Islet precursor cell (in vitro differentiated cells): Measurements from ENCODE around the gene CCDC136.

Experiments used
- DNase-seq: peaks from one replicate; pipeline ENCODE4 v3.0.0-alpha.2; 2018

Gene CCDC136

DNA sequence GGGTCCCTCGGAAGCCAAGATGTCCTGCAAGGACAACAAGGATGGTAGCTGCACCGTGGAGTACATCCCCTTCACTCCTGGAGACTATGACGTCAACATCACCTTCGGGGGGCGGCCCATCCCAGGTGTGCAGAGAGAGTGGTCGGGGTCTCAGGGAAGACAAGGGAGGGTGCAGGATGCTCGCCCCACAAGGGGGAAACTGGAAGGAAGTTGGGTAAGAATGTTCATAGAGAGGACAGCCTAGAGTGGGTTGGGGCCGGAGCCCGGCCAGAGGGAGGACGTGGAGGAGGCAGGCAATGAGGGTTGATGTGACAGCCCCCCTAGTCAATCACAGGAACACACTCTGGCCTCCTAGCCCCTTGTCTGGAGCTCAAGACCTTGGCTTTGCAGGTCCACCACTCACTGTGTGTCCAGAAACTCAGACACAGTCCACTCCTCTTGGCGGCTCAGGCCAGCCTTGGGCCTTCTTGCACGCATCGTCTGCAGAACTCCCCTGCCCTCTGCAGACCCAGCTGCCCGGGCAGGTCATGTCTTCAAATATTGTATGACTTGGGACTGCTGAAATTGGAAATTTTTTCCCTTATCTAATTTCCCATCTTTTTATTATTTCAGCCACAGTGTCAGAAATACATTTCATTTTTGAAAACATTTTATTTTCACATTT is 55.1 kb downstream of the CCDC136 start:
- no peak for DNase-seq

DNA sequence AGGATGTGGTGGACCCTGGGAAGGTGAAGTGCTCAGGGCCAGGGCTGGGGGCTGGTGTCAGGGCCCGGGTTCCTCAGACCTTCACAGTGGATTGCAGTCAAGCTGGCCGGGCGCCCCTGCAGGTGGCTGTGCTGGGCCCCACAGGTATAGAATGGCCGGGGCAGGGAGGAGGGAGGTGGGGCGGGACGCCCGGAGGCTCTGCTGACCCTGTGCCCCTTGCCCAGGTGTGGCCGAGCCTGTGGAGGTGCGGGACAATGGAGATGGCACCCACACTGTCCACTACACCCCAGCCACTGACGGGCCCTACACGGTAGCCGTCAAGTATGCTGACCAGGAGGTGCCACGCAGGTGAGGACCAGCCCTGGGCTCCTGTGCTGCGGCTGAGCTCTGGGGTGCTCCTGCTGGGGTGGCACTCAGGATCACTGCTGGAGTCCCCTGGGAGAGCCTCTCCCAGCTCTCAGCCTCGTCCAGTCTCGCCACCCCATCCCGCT is 56.0 kb downstream of the CCDC136 start:
- no peak for DNase-seq

DNA sequence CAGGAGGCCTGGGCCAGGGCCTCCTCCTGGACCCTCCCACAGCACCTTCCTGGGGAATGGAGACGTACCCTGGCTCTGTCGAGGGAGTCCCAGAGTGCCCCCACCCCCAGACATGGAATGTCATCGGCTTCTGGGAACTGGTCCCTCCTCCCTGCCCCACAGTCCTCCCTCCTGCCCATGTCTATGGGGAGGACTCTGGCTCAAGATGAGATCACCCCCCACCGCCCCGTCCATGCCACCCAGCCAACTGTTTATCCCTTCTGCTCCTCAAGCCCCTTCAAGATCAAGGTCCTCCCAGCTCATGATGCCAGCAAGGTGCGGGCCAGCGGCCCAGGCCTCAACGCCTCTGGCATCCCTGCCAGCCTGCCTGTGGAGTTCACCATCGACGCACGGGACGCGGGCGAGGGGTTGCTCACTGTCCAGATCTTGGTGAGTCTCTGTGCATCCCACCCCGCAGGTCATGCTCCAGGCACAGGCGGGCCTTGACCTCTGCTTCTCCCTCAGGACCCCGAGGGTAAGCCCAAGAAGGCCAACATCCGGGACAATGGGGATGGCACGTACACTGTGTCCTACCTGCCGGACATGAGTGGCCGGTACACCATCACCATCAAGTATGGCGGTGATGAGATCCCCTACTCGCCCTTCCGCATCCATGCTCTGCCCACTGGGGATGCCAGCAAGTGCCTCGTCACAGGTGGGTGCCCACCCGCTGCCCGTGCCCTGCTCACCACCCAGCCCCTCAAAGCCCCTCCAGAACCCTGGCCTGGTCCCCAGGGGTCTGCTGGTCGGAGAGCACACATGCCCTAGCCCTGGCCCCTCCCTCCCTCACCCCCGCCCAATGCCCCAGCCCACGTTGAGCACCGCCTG is 56.8 kb downstream of the CCDC136 start:
- no peak for DNase-seq

DNA sequence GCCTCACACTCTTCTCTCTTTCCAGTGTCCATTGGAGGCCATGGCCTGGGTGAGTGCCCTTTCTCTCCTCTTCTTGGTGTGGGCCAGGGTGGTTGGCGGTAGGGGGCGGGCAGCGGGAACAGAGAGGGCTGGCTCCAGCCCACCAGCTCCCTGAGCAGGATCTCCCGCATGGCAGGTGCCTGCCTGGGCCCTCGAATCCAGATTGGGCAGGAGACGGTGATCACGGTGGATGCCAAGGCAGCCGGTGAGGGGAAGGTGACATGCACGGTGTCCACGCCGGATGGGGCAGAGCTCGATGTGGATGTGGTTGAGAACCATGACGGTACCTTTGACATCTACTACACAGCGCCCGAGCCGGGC is 57.4 kb downstream of the CCDC136 start:
- DNase-seq, result no peak

DNA sequence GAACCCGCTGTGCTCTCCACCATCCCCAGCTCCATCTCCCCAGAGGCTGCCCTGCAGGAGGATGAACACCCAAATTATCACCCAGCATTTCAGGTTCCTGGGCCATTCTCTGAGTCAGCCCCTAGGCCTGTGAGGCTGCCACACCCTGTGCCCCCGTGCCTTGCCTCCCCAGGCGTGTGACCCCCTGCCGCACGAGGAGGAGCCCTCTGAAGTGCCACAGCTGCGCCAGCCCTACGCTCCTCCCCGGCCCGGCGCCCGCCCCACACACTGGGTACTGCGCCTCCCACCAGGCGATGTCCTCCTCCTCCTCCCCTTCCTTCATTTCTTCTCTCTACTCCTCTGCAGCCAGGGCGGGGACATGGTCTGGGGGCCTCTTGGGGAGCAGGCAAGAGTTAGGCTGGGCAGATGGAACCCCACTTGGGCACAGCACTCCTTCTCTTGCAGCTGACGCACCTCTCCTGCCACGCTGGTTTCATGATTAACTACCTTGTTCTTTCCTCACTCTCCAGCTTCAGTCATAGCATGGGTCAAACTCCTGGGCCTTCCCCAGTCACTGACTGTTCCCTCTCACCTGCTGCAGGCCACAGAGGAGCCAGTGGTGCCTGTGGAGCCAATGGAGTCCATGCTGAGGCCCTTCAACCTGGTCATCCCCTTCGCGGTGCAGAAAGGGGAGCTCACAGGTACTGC is 58.2 kb downstream of the CCDC136 start:
- no peak for DNase-seq

DNA sequence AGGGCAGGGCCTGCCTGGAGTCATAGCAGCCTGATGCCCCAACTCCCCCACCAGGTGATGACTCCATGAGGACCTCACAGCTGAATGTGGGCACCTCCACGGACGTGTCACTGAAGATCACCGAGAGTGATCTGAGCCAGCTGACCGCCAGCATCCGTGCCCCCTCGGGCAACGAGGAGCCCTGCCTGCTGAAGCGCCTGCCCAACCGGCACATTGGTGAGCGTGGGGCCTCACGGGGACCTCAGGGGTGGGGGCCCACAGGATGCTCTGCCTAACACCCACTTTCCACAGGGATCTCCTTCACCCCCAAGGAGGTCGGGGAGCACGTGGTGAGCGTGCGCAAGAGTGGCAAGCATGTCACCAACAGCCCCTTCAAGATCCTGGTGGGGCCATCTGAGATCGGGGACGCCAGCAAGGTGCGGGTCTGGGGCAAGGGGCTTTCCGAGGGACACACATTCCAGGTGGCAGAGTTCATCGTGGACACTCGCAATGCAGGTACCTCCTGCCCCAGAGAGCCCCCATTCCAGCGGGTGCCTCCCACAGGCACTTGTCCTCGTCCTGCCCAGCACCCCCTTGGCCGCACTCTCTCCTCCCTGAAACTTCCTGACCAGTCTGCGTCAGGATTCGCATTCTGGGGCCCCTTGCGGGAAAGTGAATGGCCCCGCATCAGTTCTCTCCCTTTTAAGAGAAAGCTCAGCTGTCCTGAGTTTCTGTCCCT is 60.9 kb downstream of the CCDC136 start:
- no peak for DNase-seq

DNA sequence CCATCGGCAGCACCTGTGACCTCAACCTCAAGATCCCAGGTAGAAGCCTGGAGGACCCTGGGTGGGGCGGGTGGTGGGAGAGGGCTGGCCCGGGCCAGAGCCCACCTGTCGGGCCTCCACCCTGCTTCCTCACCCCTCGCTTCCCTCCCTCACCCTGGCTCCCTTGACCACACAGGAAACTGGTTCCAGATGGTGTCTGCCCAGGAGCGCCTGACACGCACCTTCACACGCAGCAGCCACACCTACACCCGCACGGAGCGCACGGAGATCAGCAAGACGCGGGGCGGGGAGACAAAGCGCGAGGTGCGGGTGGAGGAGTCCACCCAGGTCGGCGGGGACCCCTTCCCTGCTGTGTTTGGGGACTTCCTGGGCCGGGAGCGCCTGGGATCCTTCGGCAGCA is 62.0 kb downstream of the CCDC136 start:
- DNase-seq, result no peak

DNA sequence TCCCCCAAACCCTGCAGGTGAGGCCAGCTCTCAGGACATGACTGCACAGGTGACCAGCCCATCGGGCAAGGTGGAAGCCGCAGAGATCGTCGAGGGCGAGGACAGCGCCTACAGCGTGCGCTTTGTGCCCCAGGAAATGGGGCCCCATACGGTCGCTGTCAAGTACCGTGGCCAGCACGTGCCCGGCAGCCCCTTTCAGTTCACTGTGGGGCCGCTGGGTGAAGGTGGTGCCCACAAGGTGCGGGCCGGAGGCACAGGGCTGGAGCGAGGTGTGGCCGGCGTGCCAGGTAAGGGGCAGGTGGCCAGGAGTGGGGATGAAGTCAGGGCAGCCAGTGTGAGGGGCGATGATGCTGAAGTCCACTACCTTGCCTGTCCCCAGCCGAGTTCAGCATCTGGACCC is 62.6 kb downstream of the CCDC136 start:
- no peak for DNase-seq

DNA sequence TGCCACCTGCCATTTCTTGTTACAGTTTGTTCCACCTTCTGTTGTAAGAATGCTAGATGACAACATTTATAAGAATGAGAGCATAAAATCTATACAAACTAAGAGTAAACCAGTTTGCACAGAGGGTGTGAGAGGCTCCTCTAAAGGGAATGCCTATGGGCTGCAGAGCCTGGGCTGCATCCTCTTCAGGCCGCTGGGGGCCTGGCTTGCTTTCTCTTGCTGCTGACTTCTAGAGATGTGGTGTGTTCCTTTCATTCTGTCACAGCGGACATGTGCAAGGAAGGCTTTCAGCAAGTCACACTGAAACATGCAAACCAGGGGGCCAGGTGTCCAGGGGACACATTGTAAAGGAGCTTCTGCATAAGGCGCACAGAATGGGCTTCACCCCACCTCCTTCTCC is 63.8 kb downstream of the CCDC136 start:
- DNase-seq, result no peak

DNA sequence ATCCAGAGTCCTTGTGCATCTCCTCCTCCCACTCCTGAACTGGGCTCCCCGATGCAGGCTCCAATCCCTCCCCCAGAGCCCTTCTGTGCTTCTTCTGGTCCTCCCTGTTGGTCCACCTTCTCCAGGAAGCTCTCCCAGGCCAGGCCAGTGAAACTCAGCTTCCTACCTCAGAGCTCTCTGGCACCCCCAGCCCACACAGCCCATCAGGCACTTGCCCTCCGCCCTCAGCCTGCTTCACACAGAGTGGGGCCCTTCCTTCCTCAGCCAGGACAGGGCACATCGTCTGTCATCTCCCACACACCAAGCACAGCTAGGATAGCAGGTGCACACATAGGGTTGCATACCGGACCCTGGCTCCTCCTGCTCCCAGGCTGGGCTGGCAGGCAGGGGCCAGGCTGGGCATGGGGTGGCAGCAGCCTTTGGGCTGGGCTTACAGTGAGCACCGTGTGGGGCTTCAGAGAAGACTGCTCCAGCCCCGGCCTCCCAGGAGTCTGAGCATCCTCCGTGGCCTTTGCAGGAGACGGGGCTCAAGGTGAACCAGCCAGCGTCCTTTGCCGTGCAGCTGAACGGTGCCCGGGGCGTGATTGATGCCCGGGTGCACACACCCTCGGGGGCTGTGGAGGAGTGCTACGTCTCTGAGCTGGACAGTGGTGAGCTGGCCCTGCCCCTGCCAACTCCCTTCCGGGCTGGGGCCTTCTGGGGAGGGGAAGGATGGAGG is 64.4 kb downstream of the CCDC136 start:
- no peak for DNase-seq

DNA sequence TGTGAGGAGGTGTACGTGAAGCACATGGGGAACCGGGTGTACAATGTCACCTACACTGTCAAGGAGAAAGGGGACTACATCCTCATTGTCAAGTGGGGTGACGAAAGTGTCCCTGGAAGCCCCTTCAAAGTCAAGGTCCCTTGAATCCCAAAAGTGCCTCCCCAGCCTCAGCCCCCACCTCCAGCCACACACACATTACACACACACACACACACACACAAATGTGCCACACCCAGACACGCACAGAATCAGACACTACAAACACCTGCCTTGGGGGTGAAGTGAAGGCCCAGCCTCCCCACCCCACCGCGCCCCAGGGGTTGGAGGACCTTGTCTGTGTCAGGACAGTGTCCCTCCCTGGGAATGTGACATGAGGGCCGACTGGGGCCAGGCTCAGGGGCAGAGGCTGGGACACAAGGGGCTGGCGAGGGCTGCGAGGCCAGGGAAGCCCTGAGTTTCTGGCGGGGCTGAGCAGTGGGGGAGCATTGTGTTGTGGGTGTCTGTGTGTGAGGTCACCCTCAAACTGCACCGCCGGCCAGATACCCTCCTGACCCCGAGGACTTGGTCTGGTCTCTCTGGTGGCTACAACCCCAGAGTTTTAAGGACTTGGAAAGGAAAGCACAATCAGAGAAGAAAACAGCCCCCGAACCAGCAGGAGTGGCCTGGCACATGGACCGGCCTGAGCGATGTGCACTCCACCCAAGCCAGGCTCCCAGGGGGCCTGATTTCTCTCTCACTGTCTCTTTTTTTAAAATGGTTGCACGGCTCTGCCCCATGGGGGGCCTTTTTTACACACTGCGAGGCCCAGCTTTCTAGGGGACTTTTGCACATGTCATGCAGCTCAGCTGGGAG is 66.8 kb downstream of the CCDC136 start:
- no peak for DNase-seq

DNA sequence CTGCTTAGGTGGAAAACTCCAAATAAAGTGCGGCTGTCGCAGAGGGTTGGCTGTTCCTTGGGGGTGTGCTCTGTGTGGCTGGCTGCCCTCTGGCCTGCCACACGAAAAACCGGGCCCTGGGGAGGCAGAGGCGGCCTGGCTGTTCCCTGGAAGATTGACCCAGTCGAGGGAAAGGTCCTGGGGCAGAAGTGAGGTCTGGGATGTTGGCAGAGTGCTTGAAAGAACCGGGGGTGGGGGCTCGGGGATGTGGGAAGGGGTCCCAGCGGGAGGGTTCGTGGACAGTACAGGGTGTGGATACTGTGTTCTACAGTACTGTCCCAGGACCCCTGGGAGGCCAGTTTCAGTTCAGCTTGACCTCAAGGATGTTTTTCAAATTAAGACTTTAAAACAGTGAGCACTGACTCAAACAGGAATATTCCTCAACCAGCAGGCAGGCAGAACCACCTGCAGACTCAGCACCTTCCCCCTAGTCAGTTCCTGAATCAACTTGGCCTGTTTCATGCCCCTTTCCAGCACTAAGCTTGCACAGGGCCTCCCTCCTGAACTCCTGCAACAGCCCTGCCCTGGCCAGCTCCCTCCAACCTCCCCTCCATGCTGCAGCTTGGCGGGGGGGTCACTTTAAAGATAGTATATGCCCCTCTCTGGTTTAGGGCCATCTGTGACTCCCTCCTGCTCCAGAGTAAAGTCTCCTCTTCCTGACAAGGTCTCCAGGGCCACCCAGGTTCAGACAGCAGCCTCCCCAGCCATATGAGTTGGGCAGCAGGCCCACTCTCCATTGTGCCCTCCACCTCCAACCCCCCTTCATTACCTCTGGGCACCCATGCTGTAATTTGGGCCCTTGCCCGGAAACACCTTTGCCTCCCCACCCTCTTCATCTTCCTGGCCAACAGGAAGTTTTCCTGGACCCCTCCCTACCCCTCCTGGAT is 67.7 kb downstream of the CCDC136 start:
- DNase-seq, result no peak

DNA sequence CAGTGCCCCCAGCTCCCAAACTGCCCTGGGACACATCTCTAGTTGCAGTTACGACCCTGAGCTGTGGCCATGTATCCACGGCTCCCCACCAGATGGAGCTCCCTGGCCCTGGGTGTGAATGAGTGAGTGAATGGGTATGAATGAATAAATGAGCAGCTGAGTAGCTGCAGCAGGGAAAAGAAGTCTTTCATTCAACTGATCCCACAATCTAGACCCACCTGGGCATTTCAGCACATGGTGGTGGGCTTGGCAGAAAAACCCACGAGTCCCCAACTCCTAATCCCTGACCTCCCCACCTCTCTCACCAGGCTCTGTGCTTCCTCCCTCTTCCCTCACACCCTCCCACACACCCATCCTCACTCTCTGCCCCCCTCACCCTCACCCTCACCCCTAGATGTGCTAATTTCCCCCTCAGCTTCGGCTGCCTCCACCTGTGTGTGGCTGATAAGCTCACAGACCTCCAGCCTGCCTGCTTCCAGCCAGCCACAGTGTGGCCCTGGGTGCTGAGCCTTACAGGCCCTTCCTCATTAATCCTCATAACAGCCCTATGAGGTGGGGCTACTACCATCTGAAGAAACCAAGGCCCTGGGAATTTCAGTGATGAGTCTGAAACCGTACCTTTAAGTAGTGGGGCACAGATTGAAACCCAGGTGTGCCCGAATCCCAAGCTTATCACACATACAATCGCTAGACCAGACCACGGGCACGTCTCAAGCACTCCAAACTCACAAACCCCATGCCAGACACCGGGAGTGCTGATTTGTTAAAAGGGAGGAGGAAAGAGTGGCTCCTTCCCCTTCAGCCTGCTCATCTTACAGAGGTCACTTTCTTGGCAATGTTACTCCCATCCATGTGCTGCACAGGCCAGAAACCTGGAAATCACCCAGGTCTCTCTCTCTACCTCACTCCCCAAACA is 68.6 kb downstream of the CCDC136 start:
- DNase-seq, result no peak

DNA sequence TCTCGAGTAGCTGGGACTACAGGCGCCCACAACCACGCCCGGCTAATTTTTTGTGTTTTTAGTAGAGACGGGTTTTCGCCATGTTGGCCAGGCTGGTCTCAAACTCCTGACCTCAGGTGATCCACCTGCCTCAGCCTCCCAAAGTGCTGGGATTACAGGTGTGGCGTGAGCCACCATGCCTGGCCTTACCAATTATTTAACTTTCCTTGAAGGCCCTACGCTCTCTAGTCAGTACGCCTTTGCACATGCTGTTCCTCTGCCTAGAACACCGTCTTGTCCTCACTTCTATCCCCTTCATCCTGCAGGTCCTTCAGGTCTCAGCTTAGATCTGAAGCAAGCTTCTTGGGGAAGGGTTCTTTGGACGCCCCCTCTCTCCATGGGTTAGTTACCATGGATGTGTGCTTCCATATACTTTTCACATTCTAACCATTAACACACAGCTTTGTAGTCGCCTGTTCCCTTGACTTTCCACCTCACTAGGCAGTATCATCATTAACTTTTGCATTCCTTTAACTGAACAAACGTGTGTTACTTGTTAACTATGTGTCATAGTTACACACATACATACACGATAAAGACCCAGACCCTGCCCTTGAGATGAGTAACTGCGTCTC is 70.3 kb downstream of the CCDC136 start:
- no peak for DNase-seq

DNA sequence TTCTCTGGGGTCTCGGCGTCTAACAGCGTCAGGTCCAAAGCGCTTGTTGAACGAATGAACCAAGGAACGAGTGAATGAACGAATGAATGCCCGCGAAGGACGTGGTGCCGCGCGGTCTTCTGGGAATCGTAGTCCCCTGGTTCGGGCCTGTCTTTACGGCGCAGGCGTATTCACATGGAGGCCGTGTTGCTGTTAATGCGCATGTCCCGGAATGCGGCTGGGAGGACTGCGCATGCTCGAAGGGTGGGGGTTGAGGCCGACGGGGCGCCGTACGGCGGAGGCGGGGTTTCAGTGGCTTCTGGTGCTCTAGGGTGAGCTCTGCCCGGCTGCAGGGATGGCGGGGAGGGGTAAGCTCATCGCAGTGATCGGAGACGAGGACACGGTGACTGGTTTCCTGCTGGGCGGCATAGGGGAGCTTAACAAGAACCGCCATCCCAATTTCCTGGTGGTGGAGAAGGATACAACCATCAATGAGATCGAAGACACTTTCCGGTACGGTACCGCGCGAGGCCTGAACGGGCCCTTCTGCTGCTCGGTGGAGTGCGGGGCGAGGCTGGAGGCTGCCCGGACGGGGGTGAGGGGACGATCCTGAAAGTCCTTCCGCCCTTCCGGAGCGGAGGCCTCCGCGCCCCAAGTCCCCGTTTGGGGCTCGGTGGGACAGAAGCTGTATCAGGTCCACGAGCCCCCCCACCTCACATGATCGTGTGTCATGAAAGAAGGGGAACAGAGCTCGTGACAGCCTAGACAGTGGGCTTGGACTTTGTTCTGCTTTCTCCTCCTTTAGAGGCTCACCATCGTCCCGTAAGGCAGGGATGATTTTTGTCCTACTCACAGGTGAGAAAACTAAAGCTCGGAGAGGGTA is 71.0 kb downstream of the CCDC136 start, which contains the start of gene ATP6V1F:
TSS of gene ATP6V1F (plus strand) at position 286 of the 862 bp plus-strand sequence. CDS start at position 335, 49 bp downstream.
- peak; percentile 99 for DNase-seq

DNA sequence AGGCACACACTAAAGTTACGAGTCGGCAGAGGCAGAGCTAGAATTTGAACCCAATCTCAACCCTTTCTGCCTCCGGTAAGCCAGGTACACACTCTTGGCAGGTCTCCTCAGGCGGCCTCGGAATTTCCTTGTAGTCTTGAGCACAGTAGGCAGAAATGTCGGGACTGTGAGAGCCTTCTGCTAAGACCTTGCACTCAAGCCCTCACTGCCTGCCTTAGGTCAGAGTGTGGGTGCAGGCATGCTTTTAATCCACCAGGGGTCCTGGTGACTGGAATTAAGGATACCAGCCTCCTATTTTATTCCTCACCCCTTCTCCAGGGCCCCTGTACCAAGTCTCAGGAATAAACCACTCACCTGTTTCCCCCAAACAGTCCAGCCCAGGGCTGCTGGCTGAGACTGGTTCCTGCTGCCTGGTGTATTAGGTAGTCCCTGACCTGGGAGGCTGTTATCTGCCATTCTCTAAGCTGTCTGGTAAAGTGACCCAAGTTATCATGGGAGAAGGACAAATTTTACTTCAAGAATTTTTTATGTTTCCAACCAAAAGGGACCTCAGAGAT is 71.7 kb downstream of the CCDC136 start:
- peak; percentile 83 for DNase-seq

DNA sequence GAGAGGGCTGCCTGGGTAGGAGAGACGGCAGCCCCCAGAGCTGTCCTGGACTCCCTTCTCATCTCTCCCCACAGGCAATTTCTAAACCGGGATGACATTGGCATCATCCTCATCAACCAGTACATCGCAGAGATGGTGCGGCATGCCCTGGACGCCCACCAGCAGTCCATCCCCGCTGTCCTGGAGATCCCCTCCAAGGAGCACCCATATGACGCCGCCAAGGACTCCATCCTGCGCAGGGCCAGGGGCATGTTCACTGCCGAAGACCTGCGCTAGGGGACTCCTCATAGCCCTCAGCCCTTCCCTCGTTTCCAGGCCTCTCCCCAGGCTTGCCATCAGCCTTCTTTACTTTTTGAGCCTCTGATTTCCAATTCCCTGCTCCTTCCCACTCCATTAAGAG is 73.5 kb downstream of the CCDC136 start:
- DNase-seq, result no peak
